Measurements from ENCODE around the gene DIPK2A. TPM values are rescaled to one million over a fixed set of nuclear protein-coding genes. Genes with fewer than 3 reads are reported as not detected.
A peak's percentile ranks its signal among the peaks of the same experiment; 100 is the strongest.

The DIPK2A gene
- total and polyA plus RNA-seq, 8 donors = 3.9 to 142 (median 20.7) TPM

DNA sequence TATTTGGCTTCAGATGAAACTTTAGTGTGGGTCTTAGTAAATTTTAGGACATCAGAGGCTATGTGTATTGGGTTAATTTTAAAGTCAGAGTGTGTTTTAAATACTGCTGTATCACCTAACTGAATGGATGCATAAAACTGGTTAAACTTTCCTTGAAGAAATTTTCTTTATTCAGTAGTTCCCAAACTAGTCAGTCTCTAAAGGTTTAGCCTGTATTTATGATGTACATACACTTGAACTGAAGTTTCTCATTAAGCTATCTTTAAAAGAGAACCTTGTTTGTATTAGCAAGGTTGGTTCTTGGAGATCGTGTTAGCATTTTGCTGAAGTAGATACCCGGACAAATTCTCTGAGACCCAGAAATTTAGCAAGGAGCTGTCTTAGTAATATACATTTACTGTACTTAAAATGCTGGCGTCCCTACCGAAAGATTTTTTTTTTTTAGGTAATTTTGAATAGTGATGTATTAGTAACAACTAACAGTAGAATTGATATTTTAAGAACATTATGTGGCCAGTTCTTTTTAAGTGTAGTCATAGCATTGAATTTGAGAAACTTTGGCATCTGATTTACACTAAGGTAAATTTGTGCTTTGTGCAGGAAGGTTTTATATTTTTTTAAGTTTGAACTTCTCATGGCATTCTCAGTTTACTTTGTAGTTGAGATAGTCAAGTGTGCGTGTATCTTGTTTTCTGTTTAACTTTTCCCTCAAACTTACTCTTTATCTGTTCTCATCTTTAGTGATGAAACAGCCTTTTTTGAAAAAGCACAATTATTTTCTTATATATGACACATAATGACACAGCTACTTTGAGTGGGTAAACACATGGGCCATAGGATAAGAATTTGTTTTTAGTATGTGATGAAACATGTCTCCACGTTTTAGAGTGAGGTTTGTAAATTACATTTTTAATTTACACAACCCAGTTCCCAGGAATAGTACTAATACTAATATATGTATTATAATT, 2.9 kb downstream of the DIPK2A start:
- no peak for DNase-seq
- intact Hi-C loops (cut with DNase I; ENCODE audit: low total_unique reads) = no loop called here
- TF ChIP-seq POLR2AphosphoS5 (IDR thresholded peaks at IDR 0.05) (no peak), CTCF (IDR thresholded peaks at IDR 0.05) (no peak), EP300 (IDR thresholded peaks at IDR 0.05) (no peak), POLR2A (IDR thresholded peaks at IDR 0.05) (no peak)
- Histone ChIP-seq H3K4me3 (peak overlapping the region; percentile 60 to 97 (median 87)), H3K36me3 (no peaks in the 10 kb centered on the region), H3K4me1 (peaks cover 4 to 63% (median 36%) of the 10 kb centered on the region in 4 donors), H3K27me3 (no peaks in the 10 kb centered on the region), H3K27ac (peak overlapping the region in 4 of 5 donors; percentile 93 to 99 (median 96)), H3K9me3 (no peaks in the 10 kb centered on the region)
- 23 to 31% (median 29%) methylated on average over 6 of the region's 6 CpGs for WGBS, 5 donors

GRCh38 chr3:143975554-143976152, 4.0 kb downstream of the DIPK2A start:
- H3K27me3 ChIP-seq = no peaks in the 10 kb centered on the region
- peak overlapping the region in 2 of 4 donors; percentile 90 to 97 for H3K4me3 ChIP-seq
- WGBS, 5 donors = 38 to 48% (median 44%) methylated on average over 3 of the region's 3 CpGs
- H3K9me3 ChIP-seq = no peaks in the 10 kb centered on the region
- no peaks in the 10 kb centered on the region for H3K36me3 ChIP-seq
- peaks cover 4 to 65% (median 34%) of the 10 kb centered on the region in 4 donors for H3K4me1 ChIP-seq
- peak in 1 of 2 donors; percentile 78 for DNase-seq
- TF ChIP-seq CTCF (IDR thresholded peaks at IDR 0.05) = peak in 3 of 7 experiments; percentile 38 to 56 (median 44)
- TF ChIP-seq POLR2AphosphoS5 (IDR thresholded peaks at IDR 0.05) = no peak
- H3K27ac ChIP-seq = no peak overlapping the region
- intact Hi-C loops (cut with DNase I; ENCODE audit: low total_unique reads) = no loop called here

- no peaks in the 10 kb centered on the region for H3K36me3 ChIP-seq
- intact Hi-C loops (cut with DNase I; ENCODE audit: low total_unique reads) = no loop called here
- peaks cover 3 to 77% (median 33%) of the 10 kb centered on the region in 4 donors for H3K4me1 ChIP-seq
- TF ChIP-seq EP300 (IDR thresholded peaks at IDR 0.05) = no peak
- TF ChIP-seq POLR2A (IDR thresholded peaks at IDR 0.05) = no peak
- TF ChIP-seq CTCF (IDR thresholded peaks at IDR 0.05) = no peak
- DNase-seq = no peak
- no peak overlapping the region for H3K4me3 ChIP-seq
- peak overlapping the region in 3 of 5 donors; percentile 31 to 54 (median 45) for H3K27ac ChIP-seq
- no peaks in the 10 kb centered on the region for H3K27me3 ChIP-seq
- 59 to 75% (median 71%) methylated on average over 4 of the region's 4 CpGs for WGBS, 5 donors
- H3K9me3 ChIP-seq = no peaks in the 10 kb centered on the region
Measured at GRCh38 chr3:143977341-143978262, 6.0 kb downstream of the DIPK2A start.

DNA sequence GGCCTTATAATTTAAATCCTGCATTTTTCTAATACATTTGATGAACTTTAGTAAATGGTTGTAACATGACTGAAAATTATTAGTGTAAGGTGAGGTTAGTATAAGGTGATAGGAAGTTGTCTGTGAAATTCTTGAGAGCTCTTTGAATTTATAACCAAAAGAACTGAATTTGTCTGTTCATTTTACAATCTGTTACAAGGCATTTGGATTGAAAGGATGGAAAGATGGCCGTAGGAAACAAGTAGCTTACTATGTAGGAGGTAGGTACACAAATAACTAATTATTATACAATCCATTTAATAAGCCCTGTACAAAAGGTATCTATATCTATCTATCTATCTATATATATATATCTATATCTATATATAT, 6.6 kb downstream of the DIPK2A start:
- intact Hi-C loops (cut with DNase I; ENCODE audit: low total_unique reads) = no loop called here
- H3K36me3 ChIP-seq = no peaks in the 10 kb centered on the region
- TF ChIP-seq POLR2AphosphoS5 (IDR thresholded peaks at IDR 0.05) = no peak
- DNase-seq = no peak
- peaks cover 0 to 77% (median 33%) of the 10 kb centered on the region in 4 donors for H3K4me1 ChIP-seq
- H3K9me3 ChIP-seq = no peaks in the 10 kb centered on the region
- no peak overlapping the region for H3K4me3 ChIP-seq
- WGBS, 5 donors = 77 to 88% (median 85%) methylated on average over 1 of the region's 1 CpG
- H3K27ac ChIP-seq = peak overlapping the region in 2 of 5 donors; percentile 45 to 54
- H3K27me3 ChIP-seq = no peaks in the 10 kb centered on the region

All from stomach (tissue), 9 donors.